Measurements from ENCODE around the gene DCAF11. TPM values are rescaled to one million over a fixed set of nuclear protein-coding genes. Genes with fewer than 3 reads are reported as not detected.

The DCAF11 gene
- total and polyA plus RNA-seq, 2 of the 8 experiments (the other 6 are each of a cell fraction or from before 2014, with no cell fraction given) = 60.4 to 63.6 TPM

DNA sequence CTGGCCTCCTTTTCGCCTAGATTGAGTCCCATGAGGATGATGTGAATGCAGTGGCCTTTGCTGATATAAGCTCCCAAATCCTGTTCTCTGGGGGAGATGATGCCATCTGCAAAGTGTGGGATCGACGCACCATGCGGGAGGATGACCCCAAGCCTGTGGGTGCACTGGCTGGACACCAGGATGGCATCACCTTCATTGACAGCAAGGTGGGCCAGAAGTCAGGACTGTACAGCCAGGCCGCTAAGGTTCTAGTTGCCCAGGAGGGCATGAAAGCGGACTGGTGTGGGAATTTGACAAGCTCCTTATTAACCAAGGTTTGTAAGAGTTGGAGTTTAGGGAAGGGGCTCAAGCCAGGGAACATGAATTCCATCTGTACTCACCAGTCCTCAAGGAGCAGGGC lies 5.1 kb downstream of the DCAF11 start (continued):
- TF ChIP-seq RAD21 (IDR thresholded peaks at IDR 0.05 in 1 of 2, conservative IDR thresholded peaks at IDR 0.05 in 1 of 2; ENCODE audit: low read depth in 2 of 2, low read length in 2 of 2) (no peak), RBBP5 (IDR thresholded peaks at IDR 0.05; ENCODE audit: borderline replicate concordance, low read depth, low read length) (no peak), CBX8 (IDR thresholded peaks at IDR 0.05; ENCODE audit: borderline replicate concordance, low read depth, low read length) (no peak), CEBPB (IDR thresholded peaks at IDR 0.05; ENCODE audit: low read depth, low read length) (no peak), TCF12 (IDR thresholded peaks at IDR 0.05; ENCODE audit: low read depth, low read length) (no peak), KDM4A (IDR thresholded peaks at IDR 0.05; ENCODE audit: low read depth, low read length, severe bottlenecking) (no peak), POLR2A (IDR thresholded peaks at IDR 0.05; ENCODE audit: control extremely low read depth in 1 of 2, low read depth in 2 of 2, low read length in 2 of 2) (no peak), CREB1 (IDR thresholded peaks at IDR 0.05) (no peak)

All from H1 (cell line).